Left hindlimb (tissue), 1 donor: ENCODE measurements around the gene RAX2.
A peak's percentile ranks its signal among the peaks of the same experiment; 100 is the strongest.
"Not testable (repeated sequence)": the region's sequence is repeated elsewhere in the genome, so short reads cannot be mapped to it uniquely, and the experiment has no call there.

Experiments used
- DNase-seq: peaks from one replicate; pipeline ENCODE4 v3.0.0-alpha.2; 2018

The RAX2 gene

GRCh38 chr19:3771906-3772455 lies at the start of gene RAX2:
TSS of gene RAX2 (minus strand) at chr19:3772228. CDS start at chr19:3771742, 486 bp downstream.
- DNase-seq: no peak

DNA sequence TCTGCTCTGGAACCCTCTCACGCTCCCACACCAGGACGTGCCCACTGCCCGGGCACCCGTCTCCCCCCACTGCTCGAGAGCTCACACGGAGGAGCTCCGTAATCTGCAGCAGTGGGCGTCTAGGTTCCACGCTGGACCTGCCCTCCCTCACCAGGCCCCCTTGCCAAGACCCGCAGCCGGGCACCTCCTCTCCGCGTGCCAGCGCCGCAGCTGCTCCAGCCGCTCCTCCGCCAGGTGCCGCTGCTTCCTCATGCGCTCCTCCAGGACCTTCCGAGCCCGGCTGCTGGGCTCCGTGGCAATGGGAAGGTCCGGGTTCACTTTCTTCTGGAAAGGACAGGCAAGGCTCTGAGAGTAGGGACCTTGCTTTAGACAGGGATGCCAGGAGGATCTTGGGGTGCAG lies 49.1 kb upstream of the RAX2 start:
- DNase-seq: no peak

DNA sequence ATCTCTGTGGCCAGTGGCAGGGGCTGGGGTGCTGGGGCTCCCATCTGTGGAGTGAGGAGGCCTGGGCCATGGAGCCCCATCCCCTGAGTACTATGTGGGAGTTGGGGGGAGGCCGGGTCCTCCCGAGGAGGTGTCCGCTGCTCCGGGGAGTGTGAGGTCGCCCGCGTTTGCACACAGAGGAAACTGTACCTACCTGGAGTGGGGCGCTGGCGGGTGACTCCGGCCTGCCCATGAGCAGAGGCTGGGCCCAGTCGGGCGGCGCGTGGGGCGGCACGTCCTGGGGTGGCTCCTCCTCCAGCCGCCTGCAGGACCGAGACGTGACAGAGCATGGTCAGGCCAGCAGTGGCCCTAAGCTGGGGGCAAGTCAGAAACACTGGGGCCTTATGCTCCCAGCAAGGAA lies 48.0 kb upstream of the RAX2 start:
- no peak for DNase-seq

GRCh38 chr19:3818918-3819317 lies 46.9 kb upstream of the RAX2 start:
- no peak for DNase-seq

DNA sequence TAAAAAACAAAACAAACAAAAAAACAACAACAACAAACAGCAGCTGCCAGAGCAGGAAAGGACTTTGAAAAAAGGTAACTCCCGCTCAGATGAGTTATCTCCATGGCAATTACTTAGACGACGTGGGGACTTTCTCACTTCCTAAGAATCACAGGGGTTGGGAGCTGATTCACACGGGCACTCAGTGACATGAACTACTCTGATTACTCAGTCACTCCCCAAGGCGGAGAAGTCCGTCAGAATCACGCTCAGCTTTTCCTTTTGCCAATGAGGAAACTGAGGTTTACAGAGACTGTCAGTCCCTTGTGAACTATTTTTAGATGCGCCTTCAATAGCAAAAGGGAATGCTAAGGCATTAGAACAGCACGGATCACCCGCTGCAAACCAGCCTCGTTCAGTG lies 46.4 kb upstream of the RAX2 start:
- DNase-seq: no peak

GRCh38 chr19:3817761-3818160 lies 45.7 kb upstream of the RAX2 start:
- DNase-seq: no peak

DNA sequence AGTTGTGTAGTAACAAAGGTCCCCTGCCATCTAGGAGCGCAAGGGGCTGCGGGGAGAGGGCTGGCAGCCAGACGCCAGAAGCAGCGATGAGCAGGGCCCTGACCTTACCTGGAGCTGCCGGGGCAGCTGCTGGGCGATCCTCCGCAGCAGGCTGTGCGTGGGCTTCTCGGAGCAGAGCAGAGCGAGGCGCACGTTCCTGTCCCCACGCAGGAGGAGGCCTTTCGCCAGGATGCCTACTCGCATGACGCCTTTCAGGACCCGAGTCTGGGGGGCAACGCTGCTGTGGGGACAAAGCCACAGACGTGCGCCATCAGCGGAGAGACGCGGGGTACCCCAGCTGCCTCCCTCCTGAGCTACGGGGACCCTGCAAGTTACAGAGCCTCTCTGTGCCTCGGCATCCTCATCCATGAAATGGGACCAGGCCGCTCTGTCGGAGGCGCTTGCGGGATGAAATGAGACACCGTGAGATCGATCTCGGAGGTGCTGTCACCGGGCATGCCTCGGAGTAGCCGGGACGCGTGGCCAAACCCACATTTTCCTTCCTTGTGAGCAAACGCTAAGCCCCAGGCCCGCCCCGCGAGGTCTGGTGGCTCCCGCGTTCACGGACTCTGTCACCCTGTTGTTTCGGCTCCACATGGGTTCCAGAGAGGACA lies 44.7 kb upstream of the RAX2 start:
- no peak for DNase-seq

- not testable (repeated sequence) for DNase-seq
Observed at GRCh38 chr19:3816148-3816547, 44.1 kb upstream of the RAX2 start.

DNA sequence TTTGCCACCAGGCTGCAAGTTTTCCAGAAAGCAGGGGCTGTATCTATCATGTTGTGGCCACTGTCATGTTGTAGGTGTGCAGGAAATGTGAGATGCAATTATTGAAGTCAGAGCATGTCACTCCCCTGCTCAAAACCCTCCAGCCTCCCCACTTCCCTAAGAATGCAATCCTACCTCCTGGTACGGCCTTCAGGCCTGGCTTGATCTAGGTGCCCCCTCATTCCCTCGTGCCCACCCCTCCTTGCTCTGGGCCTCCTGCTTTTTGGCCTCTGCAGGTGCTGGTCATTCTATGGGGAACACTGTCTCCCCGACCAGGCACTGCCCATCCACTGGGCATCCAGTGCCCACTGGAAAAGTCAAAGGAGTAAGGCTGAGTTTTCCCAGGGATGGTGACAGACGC lies 42.6 kb upstream of the RAX2 start:
- no peak for DNase-seq

DNA sequence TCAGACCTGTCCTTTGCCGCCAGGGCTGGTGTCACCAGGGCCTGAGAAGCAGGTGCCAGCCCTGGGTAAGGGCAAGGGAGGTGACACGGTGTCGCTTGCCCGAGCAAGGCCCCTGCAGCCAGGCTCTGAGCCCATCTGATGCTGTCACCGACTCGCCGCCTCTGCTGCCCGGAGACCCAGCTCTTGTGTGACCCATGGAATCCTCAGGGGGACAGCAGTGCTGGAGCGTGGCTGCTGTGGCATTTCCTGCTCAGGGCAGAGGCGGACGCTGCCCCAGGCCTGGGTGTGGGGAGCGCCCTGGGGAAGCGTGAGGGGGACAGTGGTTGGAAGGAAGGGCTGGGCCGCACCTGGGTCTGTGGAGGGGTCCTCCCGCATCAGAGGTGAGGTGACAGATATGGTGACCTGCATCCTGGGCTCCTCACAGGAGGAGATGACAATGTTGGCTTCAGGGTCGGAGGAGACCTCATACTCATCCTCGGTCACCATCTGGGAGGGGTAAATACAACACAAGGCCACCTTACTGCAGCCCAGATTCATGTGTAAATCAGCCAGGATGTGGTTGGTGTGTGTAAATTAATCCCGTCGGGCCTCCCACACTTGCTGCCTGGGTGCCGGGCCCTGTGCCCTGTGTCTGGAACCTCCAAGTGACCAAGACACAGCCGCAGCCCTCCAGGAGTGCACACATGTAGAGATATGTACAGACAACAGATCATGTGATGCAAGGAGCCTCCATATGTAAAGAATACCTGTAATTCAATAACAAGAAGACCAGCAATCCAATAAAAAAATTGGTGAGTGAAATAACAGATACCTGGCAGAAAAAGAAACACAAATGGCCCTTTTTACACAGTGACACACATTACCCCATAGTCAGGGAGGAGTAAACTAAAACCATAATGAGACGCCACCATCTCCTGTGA lies 41.7 kb upstream of the RAX2 start:
- no peak for DNase-seq

DNA sequence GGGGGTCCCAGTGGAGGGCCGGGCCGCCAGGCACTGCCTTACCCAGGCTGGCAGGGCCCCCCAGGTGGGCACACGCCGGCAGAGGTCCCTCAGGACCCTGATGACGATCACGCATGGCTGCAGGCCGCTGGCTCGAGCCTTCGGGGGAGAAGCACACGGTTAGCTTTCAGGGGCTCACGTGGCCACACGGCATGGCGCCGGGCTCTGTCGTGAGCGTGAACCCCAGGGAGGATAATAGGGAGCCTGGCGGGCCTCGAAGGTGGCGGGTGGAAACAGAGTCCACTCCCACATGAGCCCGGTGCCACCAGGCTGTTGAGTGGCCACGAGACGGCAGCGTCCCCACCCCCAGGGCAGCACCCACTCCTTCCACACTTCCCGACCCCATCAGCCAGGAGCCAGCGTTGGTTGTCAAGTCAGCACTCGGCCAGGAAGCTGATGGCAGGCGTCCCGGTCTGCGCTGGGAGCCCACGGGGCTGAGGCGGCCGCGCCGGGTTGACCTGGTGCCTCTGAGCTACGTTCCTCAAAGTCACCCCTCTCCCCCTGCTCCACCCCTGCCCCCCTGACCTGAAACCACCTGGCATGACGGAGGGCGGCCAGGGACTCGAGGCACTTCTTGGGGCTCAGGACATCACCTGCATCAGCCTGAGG lies 38.8 kb upstream of the RAX2 start:
- DNase-seq: no peak

DNA sequence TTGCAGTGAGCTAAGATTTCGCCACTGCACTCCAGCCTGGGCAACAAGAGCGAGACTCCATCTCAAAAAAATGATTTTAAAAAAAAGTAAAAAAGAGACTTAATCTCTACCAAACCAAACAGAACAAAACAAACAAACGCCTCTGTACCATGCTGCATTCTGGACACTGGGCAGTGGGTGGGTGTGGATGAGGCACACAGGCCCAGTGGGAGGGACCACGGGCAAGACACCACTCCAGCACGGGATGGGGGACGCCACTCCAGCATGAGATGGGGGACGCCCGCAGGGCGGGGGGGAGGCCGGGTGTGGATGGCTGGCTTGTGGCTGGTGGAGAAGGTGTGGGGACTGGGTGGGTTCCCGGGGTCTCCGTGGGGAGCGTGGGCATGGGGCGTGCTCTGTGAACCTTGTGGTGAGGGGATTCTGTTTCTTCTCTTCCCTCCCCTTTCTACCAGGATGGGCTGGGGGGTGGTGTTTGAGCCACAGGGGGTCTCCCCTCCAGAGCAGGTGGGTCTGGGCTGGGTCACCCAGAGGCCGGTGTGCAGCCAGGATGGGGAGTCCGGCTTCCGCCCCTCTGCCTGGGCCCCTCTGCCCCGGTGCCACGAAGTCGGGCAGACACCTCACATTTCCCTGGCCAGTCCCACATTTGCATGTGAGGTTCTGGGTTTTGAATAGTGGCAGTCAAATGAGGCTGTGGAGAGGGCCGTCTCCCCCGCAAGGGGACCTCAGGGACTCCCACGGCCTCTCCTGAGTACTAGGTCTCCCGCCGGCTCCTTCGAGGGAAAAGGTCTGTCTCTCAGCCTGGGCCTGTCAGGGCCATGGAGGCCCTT lies 38.1 kb upstream of the RAX2 start:
- DNase-seq: no peak

DNA sequence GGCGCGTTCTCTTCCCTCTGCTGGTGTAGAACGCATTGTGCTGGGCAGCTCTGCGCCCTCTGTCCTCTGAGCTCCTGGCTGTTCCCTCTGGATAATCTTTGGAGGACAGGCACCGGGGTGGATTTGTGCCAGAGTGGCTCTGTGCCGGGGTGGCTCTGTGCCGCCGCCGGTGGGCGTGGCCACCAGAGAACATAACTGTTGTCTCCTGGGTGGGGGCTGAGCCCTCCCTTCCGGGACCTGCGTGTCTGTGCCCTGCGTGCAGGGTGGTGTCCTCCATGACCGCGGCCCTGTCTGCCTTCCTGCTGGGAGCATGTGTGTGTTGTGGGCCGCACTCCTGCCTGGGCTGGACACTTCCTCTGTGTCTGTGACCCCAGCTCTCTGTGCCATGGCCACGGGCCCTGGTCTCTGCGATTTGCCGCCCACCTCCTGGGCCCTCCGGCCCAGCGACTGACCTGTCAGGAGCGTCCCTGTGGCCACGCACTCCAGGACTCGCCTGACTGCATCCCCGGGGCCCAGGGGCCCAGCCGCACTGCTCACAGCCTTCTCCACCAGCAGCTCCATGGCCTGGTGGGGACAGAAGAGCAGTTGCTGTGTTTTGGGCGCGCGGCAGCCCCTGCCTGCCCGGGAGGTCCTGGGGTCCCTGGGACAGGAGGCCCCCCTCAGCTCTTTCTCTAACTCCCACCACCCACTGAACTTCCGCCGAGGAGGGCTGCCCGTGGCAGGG lies 36.6 kb upstream of the RAX2 start:
- DNase-seq: no peak

- DNase-seq: no peak
Observed at GRCh38 chr19:3807574-3808354, 35.7 kb upstream of the RAX2 start.

GRCh38 chr19:3807131-3807480 lies 35.1 kb upstream of the RAX2 start:
- DNase-seq: no peak

DNA sequence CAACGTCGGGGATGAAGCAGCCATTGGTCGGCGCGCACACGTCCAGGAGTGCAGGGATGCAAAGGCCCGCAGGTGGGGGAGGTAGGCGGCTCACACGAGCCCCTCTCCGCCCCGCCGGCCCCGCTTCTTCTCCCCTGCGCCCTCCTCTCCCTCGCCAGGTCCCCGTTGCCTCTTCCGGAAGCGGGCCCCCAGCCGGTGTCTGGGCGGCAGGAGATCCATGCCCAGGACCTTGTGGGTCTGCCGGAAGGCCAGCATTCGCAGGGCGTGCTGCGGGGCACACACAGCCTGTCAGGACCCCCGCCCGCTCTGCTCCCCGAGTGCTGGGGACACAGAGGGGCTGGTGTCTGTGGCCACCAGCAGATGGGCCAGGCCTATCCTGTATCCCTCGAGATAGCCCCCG lies 33.8 kb upstream of the RAX2 start:
- no peak for DNase-seq

DNA sequence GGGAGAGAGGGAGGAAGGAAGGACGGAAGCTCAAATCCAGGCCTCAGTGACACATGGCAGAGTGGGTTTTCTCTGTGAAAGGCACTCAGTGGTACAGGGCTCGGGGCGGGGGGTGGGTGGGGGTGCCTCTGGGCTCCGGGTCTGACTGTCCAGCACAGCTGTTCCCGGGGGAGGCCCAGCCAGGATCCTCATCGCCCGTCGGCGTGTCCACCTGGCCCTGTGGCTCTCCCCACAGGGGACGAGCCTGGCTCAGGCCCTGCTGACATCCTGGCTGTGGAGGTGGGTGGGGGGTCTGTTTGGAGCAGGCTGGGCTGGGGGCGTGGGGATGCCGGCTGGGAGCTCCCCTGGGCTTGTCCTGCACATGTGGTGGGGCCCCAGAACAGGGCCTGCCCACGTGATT lies 32.4 kb upstream of the RAX2 start:
- no peak for DNase-seq

DNA sequence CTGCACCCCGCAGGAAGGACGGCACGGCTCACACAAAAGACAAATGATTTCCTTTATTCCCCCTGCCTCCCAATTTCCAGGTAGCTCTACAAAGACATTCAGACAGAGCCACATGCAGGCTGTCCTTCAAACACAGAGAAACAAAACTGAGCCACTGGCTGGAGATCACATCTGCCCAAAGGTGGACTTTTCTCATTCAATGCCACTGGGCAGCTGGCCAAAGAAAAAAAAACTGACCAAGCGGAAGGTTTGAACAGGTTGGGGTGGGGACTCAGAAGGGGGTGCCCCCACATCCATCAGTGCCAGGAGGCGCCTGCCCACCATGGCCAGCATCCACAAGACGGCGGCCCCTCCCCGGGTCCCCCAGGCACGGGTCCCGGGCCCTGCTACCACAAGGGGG lies 32.0 kb upstream of the RAX2 start:
- no peak for DNase-seq

GRCh38 chr19:3803114-3803888 lies 31.3 kb upstream of the RAX2 start:
- DNase-seq: no peak

DNA sequence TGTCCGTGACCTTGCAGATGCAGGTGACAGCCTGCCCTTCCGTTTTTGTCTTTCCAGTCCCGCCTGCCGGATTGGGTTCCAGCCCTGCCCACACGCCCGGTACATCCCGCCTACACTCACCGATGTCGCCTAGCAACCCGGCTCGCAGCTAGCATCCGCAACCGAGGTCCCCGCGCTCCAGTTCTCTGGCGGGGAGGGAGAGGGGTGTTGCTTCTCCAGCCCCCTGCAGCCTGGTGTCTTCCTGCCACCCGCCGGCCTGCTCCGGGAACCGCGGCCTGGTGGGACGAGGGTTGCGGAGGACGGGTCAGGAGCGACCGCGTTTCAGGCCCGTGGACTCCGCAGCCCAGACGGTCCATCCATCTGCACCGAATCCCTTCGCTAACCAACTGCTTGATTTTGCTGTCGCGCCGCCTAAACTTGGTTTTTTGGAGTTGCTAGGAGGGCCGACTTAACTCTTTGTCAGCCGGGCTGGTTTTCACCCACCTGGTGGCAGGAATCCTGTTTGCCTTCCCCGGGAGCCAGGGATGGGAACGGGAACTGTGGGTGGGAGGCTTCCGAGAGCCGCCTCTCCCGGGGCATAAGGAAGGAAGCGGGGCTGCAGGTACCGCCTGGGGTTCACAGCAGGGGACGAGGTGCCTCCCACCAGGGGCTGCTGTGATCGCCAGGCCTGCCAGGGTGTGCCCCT lies 29.5 kb upstream of the RAX2 start:
- peak; percentile 62 for DNase-seq
